NCI-H1436 treated with DMSO at 0.1 percent for 48 hours (cell line): ENCODE data around the gene KAZN.

Source experiments
- DNase-seq: peaks from one replicate; lab custom pipeline; 2025; lab: John Stamatoyannopoulos, UW

KAZN gene

DNA sequence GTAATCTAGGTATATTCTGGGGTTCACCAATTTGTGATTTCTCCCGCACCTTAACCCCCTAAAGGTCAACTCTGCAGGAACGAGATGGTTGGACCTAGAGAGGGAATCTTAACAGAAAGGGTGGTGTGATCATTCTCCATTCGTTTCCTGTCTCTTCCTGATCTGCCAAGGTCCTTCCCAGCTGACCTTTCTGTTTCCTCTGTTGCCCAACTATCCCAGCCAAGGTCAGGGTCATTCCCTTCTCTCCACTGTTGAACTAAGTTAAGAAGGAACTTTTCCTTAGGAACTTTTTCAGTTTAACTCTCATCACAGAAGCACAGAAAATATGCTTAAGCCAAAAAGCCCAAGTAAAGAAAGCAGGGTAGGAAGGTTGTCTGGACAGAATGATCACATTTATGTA lies 49.3 kb downstream of the KAZN start:
- no peak for DNase-seq

DNA sequence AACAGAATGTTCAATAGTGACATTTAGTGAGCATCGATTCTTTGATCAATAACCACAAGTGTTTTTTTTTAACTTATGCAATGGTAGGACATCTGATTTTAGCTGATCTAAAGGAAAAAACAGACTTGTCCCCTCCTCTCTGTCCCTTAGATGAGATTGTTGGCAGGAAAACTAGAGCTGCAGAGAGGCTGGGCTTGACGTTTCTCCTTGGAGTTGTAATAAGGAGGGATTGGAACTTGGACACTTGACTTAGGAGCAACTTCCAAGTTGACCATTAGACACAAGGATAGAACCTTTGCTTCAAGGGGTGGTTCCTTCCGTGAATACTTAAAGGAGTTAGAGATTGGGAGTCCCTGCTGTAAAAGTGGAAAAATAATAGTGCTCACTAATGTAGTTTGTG lies 49.9 kb downstream of the KAZN start:
- no peak for DNase-seq

DNA sequence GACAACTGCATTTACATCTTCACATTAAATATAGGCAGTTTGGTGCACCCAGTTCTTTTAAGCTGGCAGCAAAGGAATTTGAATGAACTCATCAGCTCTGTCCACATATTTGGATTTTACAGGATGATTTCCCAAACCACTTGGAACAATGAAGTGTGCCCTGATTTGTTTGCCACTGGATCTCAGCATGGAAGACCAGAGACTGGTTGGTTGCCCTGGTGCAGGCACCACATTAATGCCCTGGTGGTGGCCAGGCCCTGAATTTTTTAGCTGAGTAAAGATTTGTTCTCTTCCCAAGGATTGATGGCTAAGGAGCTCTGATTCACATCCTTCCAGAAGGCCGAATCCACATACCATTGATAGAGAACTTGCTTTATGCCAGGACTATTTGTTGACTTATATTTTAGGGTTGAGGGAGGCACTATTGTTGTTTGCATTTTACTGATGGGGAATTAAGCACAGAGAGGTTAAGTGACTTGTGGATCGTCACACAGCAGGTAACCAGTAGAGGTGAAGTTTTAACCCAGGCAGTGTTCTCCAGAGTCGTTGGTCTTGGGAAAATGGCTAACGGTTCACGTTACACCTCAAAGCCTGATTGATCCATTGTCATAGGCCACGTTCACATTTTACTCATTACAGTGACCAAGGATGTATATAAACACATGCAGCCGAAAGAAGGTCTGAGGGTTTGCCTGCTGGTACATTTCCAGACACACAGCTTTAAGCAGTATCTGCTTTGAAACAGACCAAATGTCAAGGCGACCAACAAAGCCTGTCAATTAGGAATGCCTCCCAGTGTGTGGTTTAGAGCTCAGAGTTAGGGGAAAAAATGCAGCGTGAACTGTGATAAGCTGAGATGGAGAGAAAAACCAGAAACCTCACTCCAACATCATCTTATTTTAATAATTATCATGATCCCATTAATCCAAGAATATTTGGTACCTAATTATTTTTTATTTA lies 50.7 kb downstream of the KAZN start:
- no peak for DNase-seq

GRCh38 chr1:14649976-14650375 lies 51.5 kb downstream of the KAZN start:
- DNase-seq: no peak

GRCh38 chr1:14650951-14651350 lies 52.5 kb downstream of the KAZN start:
- DNase-seq: no peak

DNA sequence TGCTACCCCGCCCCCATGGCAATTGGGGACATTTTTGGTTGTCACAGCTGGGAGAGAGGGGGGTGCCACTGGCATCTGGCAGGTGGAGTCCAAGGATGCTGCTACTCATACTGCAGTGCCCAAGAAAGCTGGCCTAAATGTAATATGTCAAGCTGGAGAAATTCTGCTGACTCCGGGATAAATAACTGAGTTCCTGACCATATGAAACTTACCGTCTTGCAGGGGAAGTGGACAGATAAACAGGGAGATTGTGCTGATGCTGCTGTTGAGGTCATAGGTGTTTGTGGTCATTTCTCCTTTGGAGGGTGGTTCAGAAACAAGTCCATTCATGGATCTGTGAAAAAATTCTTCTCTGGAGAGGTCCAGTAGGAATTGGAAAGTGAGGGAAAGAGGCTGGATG lies 54.4 kb downstream of the KAZN start:
- DNase-seq: no peak

DNA sequence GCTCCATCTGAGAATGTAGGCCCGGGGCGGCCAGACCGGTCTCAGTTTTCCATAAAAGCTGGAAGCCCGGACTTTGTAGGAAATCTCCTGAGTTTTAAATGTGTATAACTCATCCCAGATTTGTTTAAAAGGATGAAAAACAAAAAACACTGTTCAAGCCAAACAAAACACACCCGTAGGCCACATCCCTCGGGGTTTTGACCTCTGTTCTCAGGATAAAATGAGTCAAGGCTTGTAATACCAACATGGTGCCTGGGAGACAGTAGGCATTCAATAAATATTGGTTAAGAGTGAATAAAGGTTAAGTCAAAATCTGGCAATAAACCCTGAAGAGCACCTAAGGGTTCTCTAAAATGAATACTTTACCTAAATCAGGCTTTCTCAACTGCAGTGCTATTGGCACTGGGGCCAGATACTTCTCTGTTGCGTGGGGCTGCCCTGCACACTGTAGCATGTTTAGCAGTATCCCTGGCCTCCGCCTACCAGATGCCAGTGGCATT lies 55.0 kb downstream of the KAZN start:
- no peak for DNase-seq

DNA sequence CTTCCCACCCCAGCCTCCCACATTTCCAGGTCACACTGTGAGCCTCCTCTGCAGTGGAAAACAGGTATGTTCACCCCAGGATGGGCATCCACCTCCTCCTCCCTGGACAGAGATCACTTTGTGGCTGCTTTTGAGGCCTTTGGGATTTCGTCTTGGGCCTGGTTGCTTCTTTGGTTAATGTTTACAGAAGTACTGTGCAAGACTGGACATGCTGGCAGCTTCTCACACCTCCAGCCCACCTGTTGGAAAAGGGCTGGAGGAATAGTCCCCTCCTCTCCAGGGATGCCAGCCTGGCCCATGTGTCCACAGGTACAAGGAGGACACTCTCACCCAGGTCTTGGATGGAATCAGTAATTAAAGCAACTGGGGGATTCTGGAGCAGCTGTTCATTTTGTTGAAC lies 56.1 kb downstream of the KAZN start:
- DNase-seq: no peak

- no peak for DNase-seq
Observed at GRCh38 chr1:14655385-14655784, 56.9 kb downstream of the KAZN start.

DNA sequence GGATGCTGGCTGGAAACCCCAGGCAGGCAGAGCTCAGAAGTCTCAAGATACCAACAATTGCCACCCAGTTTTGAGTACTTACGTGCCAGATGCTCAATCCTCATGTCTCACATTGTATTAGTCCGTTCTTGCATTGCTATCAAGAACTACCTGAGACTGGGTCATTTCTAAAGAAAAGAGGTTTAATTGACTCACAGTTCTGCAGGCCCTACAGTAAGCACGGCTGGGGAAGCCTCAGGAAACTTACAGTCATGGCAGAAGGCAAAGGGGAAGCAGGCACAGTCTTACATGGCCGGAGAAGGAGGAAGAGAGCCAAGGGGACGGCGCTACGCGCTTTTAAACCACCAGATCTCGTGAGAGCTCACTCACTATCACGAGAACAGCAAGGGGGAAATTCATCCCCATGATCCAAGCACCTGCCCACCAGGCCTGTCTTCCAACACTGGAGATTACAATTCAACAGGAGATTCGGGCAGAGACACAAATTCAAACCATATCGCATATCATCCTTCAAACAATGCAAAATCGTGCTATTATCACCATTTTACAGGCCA lies 58.0 kb downstream of the KAZN start:
- no peak for DNase-seq

- DNase-seq: no peak
Observed at GRCh38 chr1:14658642-14659041, 60.2 kb downstream of the KAZN start.

- DNase-seq: no peak
Observed at GRCh38 chr1:14659913-14660312, 61.4 kb downstream of the KAZN start.

DNA sequence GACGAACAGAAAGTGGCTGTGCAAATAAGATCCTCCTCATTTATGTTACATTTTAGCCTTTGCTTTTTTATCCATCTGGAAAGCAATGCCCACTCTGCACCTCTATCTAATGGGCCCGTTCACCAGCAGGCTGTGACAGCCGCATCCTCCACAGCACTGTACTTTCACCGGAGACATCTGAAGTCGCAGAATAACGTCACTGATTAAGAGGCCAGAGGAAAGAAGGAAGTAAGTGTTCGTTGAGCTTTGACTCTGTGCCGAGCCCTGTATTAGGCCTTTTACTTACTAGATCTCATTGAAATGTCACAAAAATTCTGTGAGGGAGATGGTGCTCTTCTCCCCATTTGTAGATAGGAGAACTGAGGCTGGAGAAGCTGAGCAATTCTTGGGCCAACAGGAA lies 62.3 kb downstream of the KAZN start:
- DNase-seq: no peak

GRCh38 chr1:14661222-14661621 lies 62.7 kb downstream of the KAZN start:
- no peak for DNase-seq

- no peak for DNase-seq
Observed at GRCh38 chr1:14662116-14662515, 63.6 kb downstream of the KAZN start.

DNA sequence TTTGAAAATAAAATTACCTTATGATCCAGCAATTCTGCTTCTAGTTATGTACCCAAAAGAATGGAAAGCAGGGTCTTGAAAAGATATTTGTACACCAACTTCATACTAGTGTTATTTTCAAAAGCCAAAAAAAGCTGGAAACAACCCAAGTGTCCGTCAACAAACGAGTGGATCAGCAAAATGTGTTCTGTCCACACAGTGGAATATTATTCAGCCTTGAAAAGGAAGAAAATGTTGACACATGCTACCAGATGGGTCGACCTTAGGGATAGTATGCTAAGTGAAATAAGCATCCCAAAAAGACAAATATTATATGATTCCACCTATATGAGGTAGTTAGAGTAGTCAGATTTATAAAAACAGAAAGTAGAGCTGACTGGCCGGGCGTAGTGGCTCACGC lies 65.3 kb downstream of the KAZN start:
- no peak for DNase-seq

- DNase-seq: no peak
Observed at GRCh38 chr1:14666373-14666772, 67.9 kb downstream of the KAZN start.

DNA sequence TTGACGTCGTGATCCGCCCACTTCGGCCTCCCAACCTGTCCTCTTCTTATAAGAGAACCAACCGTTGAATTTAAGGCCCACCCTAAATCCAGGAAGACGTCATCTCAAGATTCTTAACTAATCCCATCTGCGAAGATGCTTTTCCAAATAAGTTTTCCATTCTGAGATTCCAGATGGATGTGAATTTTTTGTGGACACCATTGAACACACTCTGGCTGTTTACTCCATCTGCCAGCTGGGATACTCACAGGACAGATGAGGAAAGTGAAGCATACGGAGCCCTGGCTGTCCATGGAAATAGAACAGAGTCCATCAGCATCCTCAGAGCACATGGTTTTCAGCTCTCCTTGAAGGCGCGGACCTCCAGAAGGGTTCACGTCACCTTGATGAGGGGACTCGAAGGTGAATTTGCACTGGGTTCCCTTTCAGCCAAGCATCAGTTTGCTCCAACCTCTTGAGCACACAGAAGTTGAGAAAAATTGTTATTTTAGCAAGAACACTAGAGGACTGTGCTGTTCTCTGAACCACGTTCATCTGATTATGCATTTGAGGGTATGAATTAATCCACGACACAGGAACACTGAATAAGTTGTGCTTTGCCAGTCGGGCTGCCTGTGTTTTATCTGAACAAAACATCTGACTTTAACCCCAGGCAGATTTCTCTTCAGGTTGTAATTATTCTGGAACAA lies 68.6 kb downstream of the KAZN start:
- no peak for DNase-seq

GRCh38 chr1:14667651-14667984 lies 69.1 kb downstream of the KAZN start:
- no peak for DNase-seq

DNA sequence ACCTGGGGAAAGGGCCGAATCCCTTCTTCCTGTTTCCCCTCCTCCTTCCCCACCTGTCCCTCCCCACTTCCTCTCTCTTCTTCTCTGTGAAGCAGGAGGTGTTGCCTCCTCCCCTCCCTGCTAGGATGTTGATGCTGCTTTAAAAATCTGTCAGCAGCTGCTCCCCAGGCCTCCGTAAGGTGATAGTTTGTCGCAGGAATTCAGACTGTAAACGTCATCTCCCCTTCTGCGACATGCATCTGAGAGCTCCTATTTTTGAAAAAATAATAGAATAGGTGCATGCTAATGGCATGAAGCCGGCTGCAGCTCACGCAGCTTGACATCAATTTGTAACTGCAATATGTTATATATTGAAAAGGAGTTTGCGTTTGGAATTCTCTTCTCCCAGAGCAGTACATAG lies 70.1 kb downstream of the KAZN start:
- DNase-seq: no peak

GRCh38 chr1:14672005-14672404 lies 73.5 kb downstream of the KAZN start:
- DNase-seq: no peak

DNA sequence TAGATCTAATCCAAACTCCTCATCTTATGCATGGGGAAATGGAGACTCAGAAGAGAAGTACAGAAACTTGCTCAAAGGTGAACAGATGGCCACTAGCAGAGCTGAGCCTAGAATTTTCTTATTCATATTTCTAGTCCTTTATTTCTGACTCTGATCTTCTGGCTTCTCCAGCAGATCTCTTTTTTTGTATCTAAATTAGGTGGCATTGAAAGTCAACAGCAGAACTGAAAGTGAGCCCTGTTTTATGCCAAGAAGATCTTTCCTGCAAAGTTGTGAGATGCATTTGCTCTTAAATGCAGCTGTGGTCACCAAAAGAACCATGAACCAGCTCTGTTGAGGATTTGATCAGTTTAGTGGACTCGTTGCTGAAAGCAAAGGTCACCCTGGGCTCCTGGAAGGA lies 75.5 kb downstream of the KAZN start:
- no peak for DNase-seq

DNA sequence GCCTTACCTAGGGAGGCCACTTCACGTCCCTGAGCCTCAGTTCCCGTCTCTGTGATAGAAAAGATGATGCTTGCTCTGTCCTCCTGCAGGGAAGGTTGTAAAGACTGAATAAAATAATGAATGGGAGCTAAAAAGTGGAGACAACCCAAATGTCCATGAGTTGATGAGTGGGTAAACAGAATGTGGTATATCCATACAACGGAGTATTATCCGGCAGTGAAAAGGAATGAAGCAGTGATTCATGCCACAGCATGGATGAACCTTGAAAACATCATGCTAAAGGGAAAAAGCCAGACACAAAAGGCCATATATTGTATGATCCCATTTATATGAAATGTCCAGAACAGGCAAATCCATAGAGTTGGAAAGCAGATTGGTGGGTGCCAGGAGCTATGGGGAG lies 77.9 kb downstream of the KAZN start:
- no peak for DNase-seq
